K562 (cell line): ENCODE measurements around the gene MYMK.

Source experiments
- POLR2A ChIP-seq: fragments of 450-650 bp; conservative IDR thresholded peaks from 2 replicates; pipeline ENCODE4 v1.6.1; 2016
- TF ChIP-seq, protein P1 (sequence below), 2 experiments: IDR thresholded peaks; 2 replicates each; pipeline ENCODE4 v1.6.1; 2012; ENCODE audit warnings: improper control_type of control experiment in 2 of 2, low read depth in 2 of 2, low read length in 2 of 2, borderline replicate concordance in 1 of 2
- TF ChIP-seq, protein P2 (sequence below), 3 experiments: IDR thresholded peaks in 2 of 3; conservative IDR thresholded peaks in 1 of 3; 2 replicates each; pipeline ENCODE4 v1.5.1; 2011 to 2012; ENCODE audit warnings: low read length in 3 of 3, mild to moderate bottlenecking in 3 of 3, control low read depth in 2 of 3, improper control_type of control experiment in 1 of 3, inconsistent platforms in 1 of 3, low read depth in 1 of 3, mixed read lengths in 1 of 3, moderate library complexity in 1 of 3; ENCODE audit not compliant: insufficient read depth in 2 of 3

DNA sequence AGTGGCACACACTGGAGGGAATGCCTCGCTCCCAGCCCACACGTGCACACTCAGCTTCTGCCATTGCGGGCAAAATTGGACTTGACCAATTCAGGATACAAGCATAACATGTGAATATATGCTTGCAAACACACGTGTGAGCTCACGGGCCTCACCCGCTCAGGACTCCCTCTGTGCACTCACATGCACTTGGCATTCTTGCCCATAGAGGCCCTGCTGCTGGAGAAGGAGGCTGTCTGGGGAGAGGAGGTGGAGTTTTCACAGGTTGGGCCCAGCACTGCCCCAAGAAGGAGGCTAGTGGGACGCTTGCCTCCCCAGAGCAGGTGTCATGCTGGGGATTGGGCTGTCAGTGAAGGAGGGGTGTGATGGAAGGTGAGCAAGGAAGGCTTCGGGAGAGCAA lies 1.7 kb downstream of the MYMK start:
- TF ChIP-seq POLR2A: no peak
- TF ChIP-seq, protein P1, sequence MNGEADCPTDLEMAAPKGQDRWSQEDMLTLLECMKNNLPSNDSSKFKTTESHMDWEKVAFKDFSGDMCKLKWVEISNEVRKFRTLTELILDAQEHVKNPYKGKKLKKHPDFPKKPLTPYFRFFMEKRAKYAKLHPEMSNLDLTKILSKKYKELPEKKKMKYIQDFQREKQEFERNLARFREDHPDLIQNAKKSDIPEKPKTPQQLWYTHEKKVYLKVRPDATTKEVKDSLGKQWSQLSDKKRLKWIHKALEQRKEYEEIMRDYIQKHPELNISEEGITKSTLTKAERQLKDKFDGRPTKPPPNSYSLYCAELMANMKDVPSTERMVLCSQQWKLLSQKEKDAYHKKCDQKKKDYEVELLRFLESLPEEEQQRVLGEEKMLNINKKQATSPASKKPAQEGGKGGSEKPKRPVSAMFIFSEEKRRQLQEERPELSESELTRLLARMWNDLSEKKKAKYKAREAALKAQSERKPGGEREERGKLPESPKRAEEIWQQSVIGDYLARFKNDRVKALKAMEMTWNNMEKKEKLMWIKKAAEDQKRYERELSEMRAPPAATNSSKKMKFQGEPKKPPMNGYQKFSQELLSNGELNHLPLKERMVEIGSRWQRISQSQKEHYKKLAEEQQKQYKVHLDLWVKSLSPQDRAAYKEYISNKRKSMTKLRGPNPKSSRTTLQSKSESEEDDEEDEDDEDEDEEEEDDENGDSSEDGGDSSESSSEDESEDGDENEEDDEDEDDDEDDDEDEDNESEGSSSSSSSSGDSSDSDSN (IDR thresholded peaks at IDR 0.05; ENCODE audit: borderline replicate concordance in 1 of 2, low read depth in 2 of 2, low read length in 2 of 2): no peak
- TF ChIP-seq, protein P2, sequence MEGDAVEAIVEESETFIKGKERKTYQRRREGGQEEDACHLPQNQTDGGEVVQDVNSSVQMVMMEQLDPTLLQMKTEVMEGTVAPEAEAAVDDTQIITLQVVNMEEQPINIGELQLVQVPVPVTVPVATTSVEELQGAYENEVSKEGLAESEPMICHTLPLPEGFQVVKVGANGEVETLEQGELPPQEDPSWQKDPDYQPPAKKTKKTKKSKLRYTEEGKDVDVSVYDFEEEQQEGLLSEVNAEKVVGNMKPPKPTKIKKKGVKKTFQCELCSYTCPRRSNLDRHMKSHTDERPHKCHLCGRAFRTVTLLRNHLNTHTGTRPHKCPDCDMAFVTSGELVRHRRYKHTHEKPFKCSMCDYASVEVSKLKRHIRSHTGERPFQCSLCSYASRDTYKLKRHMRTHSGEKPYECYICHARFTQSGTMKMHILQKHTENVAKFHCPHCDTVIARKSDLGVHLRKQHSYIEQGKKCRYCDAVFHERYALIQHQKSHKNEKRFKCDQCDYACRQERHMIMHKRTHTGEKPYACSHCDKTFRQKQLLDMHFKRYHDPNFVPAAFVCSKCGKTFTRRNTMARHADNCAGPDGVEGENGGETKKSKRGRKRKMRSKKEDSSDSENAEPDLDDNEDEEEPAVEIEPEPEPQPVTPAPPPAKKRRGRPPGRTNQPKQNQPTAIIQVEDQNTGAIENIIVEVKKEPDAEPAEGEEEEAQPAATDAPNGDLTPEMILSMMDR (IDR thresholded peaks at IDR 0.05 in 2 of 3, conservative IDR thresholded peaks at IDR 0.05 in 1 of 3; ENCODE audit: insufficient read depth in 2 of 3, low read depth in 1 of 3, low read length in 3 of 3): no peak
